Testis (tissue), 3 donors: Measurements from ENCODE around the gene GOLGA8S. TPM values are rescaled to one million over a fixed set of nuclear protein-coding genes. Genes with fewer than 3 reads are reported as not detected.
"Not testable (repeated sequence)": the region's sequence is repeated elsewhere in the genome, so short reads cannot be mapped to it uniquely, and the experiment has no call there.

ENCODE experiments used
- DNase-seq: peaks from one replicate; pipeline ENCODE4 v3.0.0-alpha.2; 2019
- H3K27ac ChIP-seq, 2 donors: fragments of 200-600 bp; sonication (generic); one replicate each; pipeline ENCODE4 v1.5.1; 2019
- H3K27me3 ChIP-seq: fragments of 200-600 bp; sonication (generic); one replicate; pipeline ENCODE4 v1.5.1; 2019
- H3K36me3 ChIP-seq: fragments of 200-600 bp; sonication (generic); one replicate; pipeline ENCODE4 v1.5.1; 2017; ENCODE audit warnings: low read depth; ENCODE audit errors: missing control alignments
- H3K4me1 ChIP-seq: fragments of 200-600 bp; sonication (generic); one replicate; pipeline ENCODE4 v1.5.1; 2019
- H3K4me3 ChIP-seq, 2 donors: fragments of 200-600 bp; sonication (generic); one replicate each; pipeline ENCODE4 v1.5.1; 2017 to 2019
- H3K9me3 ChIP-seq: fragments of 200-600 bp; sonication (generic); one replicate; pipeline ENCODE4 v1.5.1; 2017
- CTCF ChIP-seq, 3 experiments: fragments of 450-650 bp in 2 of 3; fragments of 200-600 bp in 1 of 3; sonication (generic) in 1 of 3; IDR thresholded peaks; one replicate each; pipeline ENCODE4 v1.5.1; 2016 to 2019; ENCODE audit warnings: antibody characterized with exemption in 3 of 3, mild to moderate bottlenecking in 2 of 3, moderate library complexity in 1 of 3
- POLR2A ChIP-seq: fragments of 450-650 bp; IDR thresholded peaks from one replicate; pipeline ENCODE4 v1.6.1; 2017; ENCODE audit warnings: antibody characterized with exemption, mild to moderate bottlenecking, moderate library complexity
- WGBS, 2 donors: methylation state at CpG; one replicate each; pipeline ENCODE4 v1.1.5; 2018; 5-methylcytosine and 5-hydroxymethylcytosine counted together
- intact Hi-C: fragments of 100-400 bp; cut with DNase I; formaldehyde crosslinking; loops from one replicate; pipeline ENCODE4 v1.15.1; 2023; ENCODE audit warnings: low total_unique reads
- polyA plus RNA-seq: library from polyadenylated mRNA; stranded (reverse); fragments of 350-450 nt; fragmentation: Illumina TruSeq; extraction: RNeasy Lipid Tissue Mini Kit (QIAGEN cat#74804); gene quantifications from one replicate; pipeline ENCODE4 v1.2.3, GENCODE V29; 2014; ENCODE audit warnings: low read depth, low replicate concordance; ENCODE audit not compliant: insufficient read depth
- total RNA-seq, 2 donors: library from RNA; depleted of rRNA; stranded (reverse); fragments of >200 nt; gene quantifications; one replicate each; pipeline ENCODE4 v1.2.3, GENCODE V29; 2016

GOLGA8S gene
- total and polyA plus RNA-seq, 3 donors from 2014 or later = 9.2 to 33.9 (median 15.5) TPM

DNA sequence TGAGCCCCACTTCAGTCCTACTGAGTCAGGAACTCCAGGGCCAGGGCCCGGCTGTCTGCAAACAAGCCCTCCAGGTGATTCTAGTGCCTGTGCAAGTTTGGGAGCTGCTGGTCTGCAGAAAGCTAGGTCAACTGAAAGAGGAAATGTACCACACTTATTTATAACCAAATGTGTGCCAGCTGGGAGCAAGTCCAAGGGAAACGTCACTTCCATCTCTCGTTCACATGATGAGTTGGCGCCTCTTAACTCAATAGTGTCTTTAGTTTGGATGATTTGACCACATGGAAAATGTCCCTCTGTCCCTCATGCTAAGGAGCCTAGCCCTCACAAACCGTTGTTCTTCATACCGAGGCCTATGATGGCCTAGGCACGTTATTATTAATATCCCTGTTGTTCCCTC lies 43.2 kb downstream of the GOLGA8S start:
- no peak overlapping the region for H3K27ac ChIP-seq
- intact Hi-C loops = no loop called here
- 82 to 89% methylated on average over 7 of the region's 7 CpGs for WGBS, 2 donors
- no peak for DNase-seq
- TF ChIP-seq POLR2A (no peak), CTCF (IDR thresholded peaks at IDR 0.05) (no peak)
- H3K9me3 ChIP-seq = no peaks in the 10 kb centered on the region
- H3K4me1 ChIP-seq = no peaks in the 10 kb centered on the region
- no peak overlapping the region for H3K4me3 ChIP-seq
- no peaks in the 10 kb centered on the region for H3K27me3 ChIP-seq
- H3K36me3 ChIP-seq = no peaks in the 10 kb centered on the region

GRCh38 chr15:23398357-23398756 lies 43.8 kb downstream of the GOLGA8S start:
- WGBS, 2 donors = 93 to 100% methylated on average over 4 of the region's 4 CpGs
- intact Hi-C loops, H3K27me3 ChIP-seq, H3K27ac ChIP-seq, DNase-seq, H3K36me3 ChIP-seq, H3K4me3 ChIP-seq, H3K9me3 ChIP-seq, H3K4me1 ChIP-seq: not testable (repeated sequence)

DNA sequence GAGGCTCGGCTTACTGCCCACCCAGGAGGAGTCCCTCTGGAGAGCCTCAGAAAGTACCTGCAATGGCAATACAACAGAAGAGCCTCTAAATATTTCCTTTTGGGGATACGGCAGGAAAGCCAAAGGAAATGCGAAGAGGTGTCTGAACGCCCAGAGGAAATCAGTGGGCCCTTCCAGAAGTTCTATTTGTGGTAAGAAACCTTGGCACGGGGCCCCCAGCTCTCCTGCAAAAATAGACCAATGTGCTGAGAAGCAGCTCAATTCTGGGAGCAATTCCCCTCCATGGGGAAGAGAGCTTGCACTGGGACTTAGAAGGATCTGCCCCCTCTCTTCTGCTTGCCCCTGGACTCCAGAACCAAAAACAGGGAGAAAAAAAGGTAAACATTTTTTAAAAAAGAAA lies 44.7 kb downstream of the GOLGA8S start:
- 60 to 73% methylated on average over 5 of the region's 5 CpGs for WGBS, 2 donors
- H3K9me3 ChIP-seq, H3K4me1 ChIP-seq, H3K27ac ChIP-seq, H3K36me3 ChIP-seq, H3K4me3 ChIP-seq, intact Hi-C loops, H3K27me3 ChIP-seq: not testable (repeated sequence)
- DNase-seq = peak; percentile 31

DNA sequence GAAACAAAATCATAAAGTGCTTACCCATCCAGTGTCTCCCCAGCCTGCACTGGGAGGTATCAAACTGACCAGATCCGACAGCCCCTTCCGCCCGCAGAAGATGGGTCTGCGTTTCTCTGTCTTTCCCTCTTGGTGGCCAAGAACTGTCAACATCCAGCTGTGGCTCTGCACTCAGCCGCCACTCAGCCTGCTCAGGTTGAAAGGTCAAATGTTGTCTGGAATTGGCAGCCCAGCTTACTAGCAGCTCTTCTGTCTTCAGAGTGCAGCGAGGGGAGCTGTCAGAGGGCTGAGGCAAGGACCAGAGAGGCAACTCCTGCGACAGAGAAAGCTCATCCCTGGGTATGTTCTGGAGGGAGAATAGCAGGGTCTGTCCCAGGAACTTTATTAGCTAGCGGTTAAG lies 47.1 kb downstream of the GOLGA8S start:
- intact Hi-C loops = no loop called here
- DNase-seq = no peak

DNA sequence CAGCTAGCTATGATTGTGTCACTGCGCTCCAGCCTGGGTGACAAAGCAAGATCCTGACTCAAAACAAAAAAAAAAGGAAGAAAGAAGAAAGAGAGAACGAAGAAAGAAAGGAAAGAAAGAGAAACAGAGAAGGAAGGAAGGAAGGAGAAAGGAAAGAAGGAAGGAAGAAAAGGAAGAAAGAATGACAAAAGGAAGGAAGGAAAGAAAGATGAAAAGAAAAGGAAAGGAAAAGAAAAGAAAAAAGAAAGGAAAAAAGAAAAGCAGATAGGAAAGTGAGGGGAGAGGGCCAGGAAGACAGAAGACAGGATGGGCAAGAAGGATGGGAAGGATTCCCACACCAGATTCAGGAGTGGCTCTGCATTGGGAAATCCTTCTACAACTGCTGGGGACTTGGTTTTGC lies 47.6 kb downstream of the GOLGA8S start:
- Histone ChIP-seq H3K9me3 (no peaks in the 10 kb centered on the region), H3K27me3 (no peaks in the 10 kb centered on the region), H3K36me3 (no peaks in the 10 kb centered on the region), H3K27ac (no peak overlapping the region), H3K4me1 (no peaks in the 10 kb centered on the region), H3K4me3 (no peak overlapping the region)
- TF ChIP-seq POLR2A (no peak), CTCF (IDR thresholded peaks at IDR 0.05) (no peak)
- no peak for DNase-seq
- 75 to 79% methylated on average over 2 of the region's 2 CpGs for WGBS, 2 donors
- intact Hi-C loops = no loop called here

More for the DNA sequence above, 47.1 kb downstream of the GOLGA8S start:
- H3K9me3 ChIP-seq = no peaks in the 10 kb centered on the region
- TF ChIP-seq CTCF (IDR thresholded peaks at IDR 0.05) (no peak), POLR2A (no peak)
- H3K27ac ChIP-seq = no peak overlapping the region
- H3K4me3 ChIP-seq = no peak overlapping the region
- WGBS, 2 donors = 71 to 73% methylated on average over 8 of the region's 8 CpGs
- no peaks in the 10 kb centered on the region for H3K27me3 ChIP-seq
- no peaks in the 10 kb centered on the region for H3K4me1 ChIP-seq
- no peaks in the 10 kb centered on the region for H3K36me3 ChIP-seq

- Histone ChIP-seq H3K27ac (no peak overlapping the region), H3K36me3 (no peaks in the 10 kb centered on the region), H3K9me3 (no peaks in the 10 kb centered on the region), H3K27me3 (no peaks in the 10 kb centered on the region), H3K4me1 (no peaks in the 10 kb centered on the region), H3K4me3 (no peak overlapping the region)
- WGBS, 2 donors = 79 to 88% methylated on average over 5 of the region's 5 CpGs
- DNase-seq = no peak
- TF ChIP-seq POLR2A (no peak), CTCF (IDR thresholded peaks at IDR 0.05) (no peak)
- intact Hi-C loops = no loop called here
Measured at GRCh38 chr15:23402544-23402943, 48.0 kb downstream of the GOLGA8S start.
